Keratinocyte (primary cell): ENCODE results near the gene MOGAT2. TPM values are rescaled to one million over a fixed set of nuclear protein-coding genes. Genes with fewer than 3 reads are reported as not detected.

Source experiments
- DNase-seq: peaks from one replicate; pipeline ENCODE4 v3.0.0-alpha.2; 2011; ENCODE audit warnings: low read depth, missing footprints, low spot score
- FAIRE-seq: peaks from 2 replicates; lab custom pipeline; 2011; peaks lifted over from hg19 to GRCh38; lab: Jason Lieb, UNC
- H2AFZ ChIP-seq: 2 replicates; pipeline ENCODE4 v1.6.0; 2012; ENCODE audit warnings: low read length, control low read depth, inconsistent platforms; ENCODE audit not compliant: control insufficient read depth
- H3K27ac ChIP-seq: 2 replicates; pipeline ENCODE4 v1.5.1; 2011; ENCODE audit warnings: low read length; ENCODE audit not compliant: control insufficient read depth, insufficient read depth
- H3K27me3 ChIP-seq: 3 replicates; pipeline ENCODE4 v1.6.0; 2011; ENCODE audit warnings: low read length; ENCODE audit not compliant: control insufficient read depth, insufficient read depth; ENCODE audit errors: extremely low read depth
- H3K36me3 ChIP-seq, 2 experiments: 2 replicates in 1 of 2; 3 replicates in 1 of 2; pipeline ENCODE4 v1.5.1; 2011; ENCODE audit warnings: low read length in 2 of 2, mild to moderate bottlenecking in 1 of 2; ENCODE audit not compliant: control insufficient read depth in 2 of 2, insufficient read depth in 2 of 2; ENCODE audit errors: extremely low read depth in 1 of 2
- H3K4me1 ChIP-seq: 3 replicates; pipeline ENCODE4 v1.5.1; 2011; ENCODE audit warnings: low read length; ENCODE audit not compliant: control insufficient read depth, insufficient read depth; ENCODE audit errors: extremely low read depth
- H3K4me2 ChIP-seq: 3 replicates; pipeline ENCODE4 v1.6.0; 2011; ENCODE audit warnings: low read depth, low read length; ENCODE audit not compliant: control insufficient read depth, insufficient read depth; ENCODE audit errors: extremely low read depth
- H3K4me3 ChIP-seq, 3 experiments: fragments of 200-600 bp in 1 of 3; sonication (generic) in 1 of 3; 2 replicates in 2 of 3; 3 replicates in 1 of 3; pipeline ENCODE4 v1.5.1; 2011 to 2016; ENCODE audit warnings: low read length in 3 of 3, mild to moderate bottlenecking in 3 of 3, control low read depth in 2 of 3, inconsistent platforms in 1 of 3, low read depth in 1 of 3, mixed read lengths in 1 of 3, mixed run types in 1 of 3, moderate library complexity in 1 of 3; ENCODE audit not compliant: control insufficient read depth in 2 of 3, insufficient read depth in 2 of 3; ENCODE audit errors: extremely low read depth in 1 of 3
- H3K79me2 ChIP-seq: 2 replicates; pipeline ENCODE4 v1.6.0; 2012; ENCODE audit warnings: low read length; ENCODE audit not compliant: control insufficient read depth, insufficient read depth
- H3K9ac ChIP-seq: 3 replicates; pipeline ENCODE4 v1.6.0; 2011; ENCODE audit warnings: low read length; ENCODE audit not compliant: control insufficient read depth, insufficient read depth; ENCODE audit errors: extremely low read depth
- H3K9me1 ChIP-seq: 3 replicates; pipeline ENCODE4 v1.6.0; 2011; ENCODE audit warnings: low read length; ENCODE audit not compliant: control insufficient read depth, insufficient read depth; ENCODE audit errors: extremely low read depth
- H3K9me3 ChIP-seq: 2 replicates; pipeline ENCODE4 v1.5.1; 2012; ENCODE audit warnings: low read depth, low read length; ENCODE audit not compliant: control insufficient read depth
- H4K20me1 ChIP-seq: 3 replicates; pipeline ENCODE4 v1.6.0; 2011; ENCODE audit warnings: low read length; ENCODE audit not compliant: control insufficient read depth, insufficient read depth; ENCODE audit errors: extremely low read depth
- CTCF ChIP-seq, 3 experiments: IDR thresholded peaks in 1 of 3; conservative IDR thresholded peaks in 1 of 3; optimal IDR thresholded peaks in 1 of 3; 2 replicates in 2 of 3; 3 replicates in 1 of 3; pipeline versions ENCODE3 to v1.5.1; 2011; ENCODE audit warnings: low read length in 3 of 3, mild to moderate bottlenecking in 3 of 3, moderate library complexity in 2 of 3, control low read depth in 1 of 3, inconsistent platforms in 1 of 3; ENCODE audit not compliant: insufficient read depth in 2 of 3; ENCODE audit errors: extremely low read depth in 1 of 3
- EZH2 ChIP-seq: IDR thresholded peaks from one replicate; pipeline ENCODE4 v1.6.1; 2012; ENCODE audit warnings: inconsistent platforms, mild to moderate bottlenecking, low read length, moderate library complexity
- dilution Hi-C: fragments of 300-500 bp; cut with MboI; formaldehyde crosslinking; loops from one replicate; pipeline ENCODE4 v1.7.0; 2020; ENCODE audit warnings: low sequenced_read_pairs; ENCODE audit not compliant: extremely low pct_ligation_motif_present
- polyA plus RNA-seq, 5 experiments: library from polyadenylated mRNA; depleted of rRNA in 3 of 5; stranded (reverse) in 3 of 5; stranded (forward) in 1 of 5; unstranded in 1 of 5; fragments of >200 nt; gene quantifications; 1 replicate in 1 of 5; 2 replicates in 3 of 5; 3 replicates in 1 of 5; pipeline versions ENCODE4 v1.2.1 to v1.2.3, GENCODE V29; 2011 to 2012; ENCODE audit warnings: missing spikeins in 2 of 5, low read depth in 1 of 5, low replicate concordance in 1 of 5

MOGAT2 gene
- polyA plus RNA-seq, 1 donor (not counting 4 experiments of a cell fraction or from before 2014, with no cell fraction given), result not detected

- Histone ChIP-seq H3K27me3 (peaks cover 33% of the 10 kb centered on the region), H3K9me1 (no peaks in the 10 kb centered on the region), H4K20me1 (no peaks in the 10 kb centered on the region), H3K79me2 (no peaks in the 10 kb centered on the region), H2AFZ (no peak overlapping the region), H3K4me2 (no peak overlapping the region), H3K9ac (no peak overlapping the region), H3K27ac (no peak overlapping the region), H3K9me3 (no peaks in the 10 kb centered on the region), H3K4me3 (no peak overlapping the region), H3K4me1 (peaks cover 9% of the 10 kb centered on the region), H3K36me3 (no peaks in the 10 kb centered on the region)
- dilution Hi-C loops, result no loop called here
- DNase-seq, result no peak
- FAIRE-seq, result no peak
- TF ChIP-seq CTCF (optimal IDR thresholded peaks at IDR 0.05 in 1 of 3, IDR thresholded peaks at IDR 0.05 in 1 of 3, conservative IDR thresholded peaks at IDR 0.05 in 1 of 3; ENCODE audit: extremely low read depth in 1 of 3, insufficient read depth in 2 of 3, low read length in 3 of 3) (no peak), EZH2 (no peak)
Observed at GRCh38 chr11:75770102-75770501, 52.5 kb downstream of the MOGAT2 start.

- H3K27ac ChIP-seq, result no peak overlapping the region
- H4K20me1 ChIP-seq, result no peaks in the 10 kb centered on the region
- no peak overlapping the region for H3K9ac ChIP-seq
- TF ChIP-seq EZH2 (no peak), CTCF (optimal IDR thresholded peaks at IDR 0.05 in 1 of 3, IDR thresholded peaks at IDR 0.05 in 1 of 3, conservative IDR thresholded peaks at IDR 0.05 in 1 of 3; ENCODE audit: extremely low read depth in 1 of 3, insufficient read depth in 2 of 3, low read length in 3 of 3) (no peak)
- H2AFZ ChIP-seq, result no peak overlapping the region
- no peak overlapping the region for H3K4me2 ChIP-seq
- dilution Hi-C loops, result no loop called here
- no peak overlapping the region for H3K4me3 ChIP-seq
- H3K9me1 ChIP-seq, result no peaks in the 10 kb centered on the region
- no peaks in the 10 kb centered on the region for H3K36me3 ChIP-seq
- no peaks in the 10 kb centered on the region for H3K79me2 ChIP-seq
- peaks cover 33% of the 10 kb centered on the region for H3K27me3 ChIP-seq
- FAIRE-seq, result no peak
- H3K9me3 ChIP-seq, result no peaks in the 10 kb centered on the region
- peaks cover 9% of the 10 kb centered on the region for H3K4me1 ChIP-seq
- no peak for DNase-seq
Observed at GRCh38 chr11:75771646-75772410, 54.2 kb downstream of the MOGAT2 start.
